ENCODE results near the gene LRRC42.

GRCh38 chr1:54004481-54005049, 58.4 kb downstream of the LRRC42 start:
- TF ChIP-seq CTCF (IDR thresholded peaks at IDR 0.05) (no peak), POLR2A (IDR thresholded peaks at IDR 0.05) (no peak), POLR2AphosphoS5 (IDR thresholded peaks at IDR 0.05) (no peak), EP300 (IDR thresholded peaks at IDR 0.05) (no peak)

Data from sigmoid colon (tissue), 4 donors.